ENCODE data around the gene GRIN2B.

GRCh38 chr12:13970803-13971202, 10.6 kb downstream of the GRIN2B start:
- TF ChIP-seq CTCF (IDR thresholded peaks at IDR 0.05; ENCODE audit: extremely low read depth in 1 of 2, insufficient read depth in 1 of 2, low read depth in 1 of 2, low read length in 2 of 2) (no peak), MYC (IDR thresholded peaks at IDR 0.05; ENCODE audit: low read depth, low read length) (no peak), POLR2AphosphoS5 (IDR thresholded peaks at IDR 0.05; ENCODE audit: insufficient read depth, low read depth, low read length) (no peak), JUN (IDR thresholded peaks at IDR 0.05; ENCODE audit: borderline replicate concordance, insufficient read depth, insufficient read length, low read depth) (no peak), EZH2 (IDR thresholded peaks at IDR 0.05; ENCODE audit: borderline replicate concordance, low read depth, low read length, severe bottlenecking) (no peak)
- TF ChIP-seq, protein P1, sequence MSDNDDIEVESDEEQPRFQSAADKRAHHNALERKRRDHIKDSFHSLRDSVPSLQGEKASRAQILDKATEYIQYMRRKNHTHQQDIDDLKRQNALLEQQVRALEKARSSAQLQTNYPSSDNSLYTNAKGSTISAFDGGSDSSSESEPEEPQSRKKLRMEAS (IDR thresholded peaks at IDR 0.05; ENCODE audit: insufficient read depth, insufficient read length) = no peak
